Measurements from ENCODE around the gene PRG3.
A peak's percentile ranks its signal among the peaks of the same experiment; 100 is the strongest.

Gene PRG3

DNA sequence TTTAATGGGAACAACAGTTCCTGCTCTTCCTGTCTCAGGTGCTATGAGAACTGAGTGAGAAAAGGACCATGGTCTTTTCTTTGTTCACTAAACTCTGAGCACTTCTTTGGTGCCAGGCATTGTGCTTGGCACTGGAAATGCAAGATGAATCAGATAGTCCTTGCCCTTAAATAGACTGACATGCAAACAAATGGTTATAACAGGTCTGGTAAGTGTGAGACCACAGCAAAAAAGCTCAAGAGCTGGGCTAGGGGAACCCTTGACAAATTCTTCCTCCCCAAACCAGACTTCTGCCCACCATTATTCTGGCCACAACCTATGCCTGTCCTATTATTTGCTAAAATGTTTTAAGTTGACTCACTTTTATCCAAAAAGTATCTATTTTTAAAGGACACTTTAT, 40.9 kb upstream of the PRG3 start:
- TF ChIP-seq POLR2A (IDR thresholded peaks at IDR 0.05; ENCODE audit: low read depth, low read length) (no peak), TAF1 (IDR thresholded peaks at IDR 0.05; ENCODE audit: borderline replicate concordance, low read depth, low read length) (no peak), POLR2AphosphoS5 (IDR thresholded peaks at IDR 0.05; ENCODE audit: low read depth, low read length) (no peak)
- DNase-seq (ENCODE audit: insufficient read length) (no peak), FAIRE-seq (peak; percentile 44)

DNA sequence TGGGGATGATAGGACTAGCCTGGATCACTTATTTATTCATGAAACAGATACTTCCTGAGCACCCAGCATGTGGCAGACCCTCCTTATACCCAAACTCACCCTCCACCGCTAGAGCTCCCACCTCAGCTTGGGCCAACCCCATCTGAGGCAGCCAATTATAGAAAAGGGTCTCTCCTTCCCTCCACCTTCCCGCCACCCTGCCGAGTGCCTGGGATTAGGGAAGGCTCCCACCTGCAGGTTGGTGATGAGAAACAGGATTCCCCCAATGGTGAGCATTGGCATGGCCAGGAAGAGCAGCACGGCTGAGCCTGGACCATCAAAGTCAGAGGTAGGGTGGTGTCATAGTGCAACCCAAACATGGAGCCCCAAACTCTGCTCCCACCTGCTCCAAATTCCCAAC, 40.1 kb upstream of the PRG3 start:
- FAIRE-seq: no peak
- TF ChIP-seq POLR2A (IDR thresholded peaks at IDR 0.05; ENCODE audit: low read depth, low read length): no peak
- TF ChIP-seq TAF1 (IDR thresholded peaks at IDR 0.05; ENCODE audit: borderline replicate concordance, low read depth, low read length): no peak
- no peak; the same call in 1 of the 2 replicates for TF ChIP-seq POLR2AphosphoS5 (IDR thresholded peaks at IDR 0.05; ENCODE audit: low read depth, low read length)
- no peak for DNase-seq (ENCODE audit: insufficient read length)

DNA sequence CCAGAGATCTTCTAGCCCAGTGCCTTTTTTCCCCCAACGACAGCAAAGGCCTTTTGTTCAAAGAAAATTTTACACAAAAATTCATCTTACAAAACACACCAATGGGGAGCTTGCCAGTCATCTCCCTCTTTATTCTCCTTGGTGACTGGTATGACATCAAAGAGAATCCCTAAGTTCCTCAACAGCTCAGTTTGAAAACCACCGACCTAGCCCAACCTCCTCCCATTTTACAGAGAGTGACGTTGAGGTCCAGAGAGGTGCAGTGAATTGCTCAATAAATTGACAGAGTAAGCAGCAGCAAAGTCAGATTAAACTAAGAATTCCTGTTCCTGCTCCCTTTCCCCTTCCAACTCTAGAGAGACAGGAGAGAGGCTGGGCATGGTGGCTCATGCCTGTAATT, 38.2 kb upstream of the PRG3 start:
- no peak for TF ChIP-seq POLR2AphosphoS5 (IDR thresholded peaks at IDR 0.05; ENCODE audit: low read depth, low read length)
- no peak for TF ChIP-seq TAF1 (IDR thresholded peaks at IDR 0.05; ENCODE audit: borderline replicate concordance, low read depth, low read length)
- TF ChIP-seq POLR2A (IDR thresholded peaks at IDR 0.05; ENCODE audit: low read depth, low read length): no peak
- FAIRE-seq (no peak), DNase-seq (ENCODE audit: insufficient read length) (no peak)

DNA sequence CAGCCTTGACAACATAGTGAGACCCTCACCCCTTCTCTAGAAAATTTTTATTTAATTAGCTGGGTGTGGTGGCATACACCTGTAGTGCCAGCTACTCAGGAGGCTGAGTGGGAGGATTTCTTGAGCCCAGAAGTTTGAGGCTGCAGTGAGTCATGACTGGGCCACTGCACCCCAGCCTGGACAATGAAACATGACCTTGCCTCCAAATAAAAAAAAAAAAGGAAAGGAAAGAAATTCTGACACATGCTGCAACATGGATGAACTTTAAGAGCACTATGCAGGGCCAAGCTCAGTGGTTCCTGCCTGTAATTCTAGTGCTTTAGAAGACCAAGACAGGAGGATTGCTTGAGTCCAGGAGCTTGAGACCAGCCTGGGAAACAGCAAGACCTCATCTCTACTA, 37.2 kb upstream of the PRG3 start:
- DNase-seq (ENCODE audit: insufficient read length) (no peak), FAIRE-seq (no peak)
- TF ChIP-seq POLR2A (IDR thresholded peaks at IDR 0.05; ENCODE audit: low read depth, low read length) (no peak), TAF1 (IDR thresholded peaks at IDR 0.05; ENCODE audit: borderline replicate concordance, low read depth, low read length) (no peak), POLR2AphosphoS5 (IDR thresholded peaks at IDR 0.05; ENCODE audit: low read depth, low read length) (no peak)

DNA sequence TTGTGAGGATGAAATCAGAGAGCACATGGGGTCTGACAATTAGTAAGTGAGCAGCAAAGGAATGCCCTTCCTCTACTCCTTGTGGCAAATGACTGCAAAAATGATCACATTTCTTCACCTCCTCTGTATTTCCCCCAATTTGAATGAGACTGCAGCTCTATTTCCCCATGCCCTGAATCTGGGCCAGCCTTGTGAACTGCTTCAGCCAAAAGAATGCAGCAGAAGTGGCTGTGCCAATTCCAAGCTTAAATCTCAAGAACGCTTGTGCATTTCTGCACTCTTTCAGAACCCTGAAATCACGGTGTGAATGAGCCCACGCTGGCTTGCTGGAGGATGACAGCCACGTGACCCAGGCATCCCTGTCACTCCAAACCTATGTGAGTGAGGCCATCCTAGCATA, 36.1 kb upstream of the PRG3 start:
- DNase-seq (ENCODE audit: insufficient read length): no peak
- TF ChIP-seq POLR2A (IDR thresholded peaks at IDR 0.05; ENCODE audit: low read depth, low read length) (peak; percentile 15; the same call in 1 of the 2 replicates), TAF1 (IDR thresholded peaks at IDR 0.05; ENCODE audit: borderline replicate concordance, low read depth, low read length) (no peak), POLR2AphosphoS5 (IDR thresholded peaks at IDR 0.05; ENCODE audit: low read depth, low read length) (no peak)
- FAIRE-seq: peak; percentile 24

DNA sequence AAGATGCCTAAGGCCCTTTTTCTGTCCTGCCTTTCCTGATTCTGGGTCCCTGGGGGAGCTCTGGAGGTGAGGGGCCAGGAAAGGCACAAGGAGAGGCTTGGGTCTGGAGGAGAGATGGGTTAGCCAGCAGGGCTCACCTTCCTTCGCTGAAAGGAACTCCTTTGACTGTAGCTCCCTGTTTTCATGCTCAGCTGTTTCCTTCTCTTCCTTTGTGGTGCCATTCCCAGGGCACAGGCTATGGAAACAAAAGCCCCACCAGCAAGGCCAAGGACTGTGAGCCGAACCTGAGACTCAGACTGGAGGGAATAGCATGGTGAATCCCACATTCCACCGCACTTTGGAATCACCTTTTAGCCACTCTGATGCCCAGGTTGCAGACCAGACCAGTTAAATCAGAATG, 35.5 kb upstream of the PRG3 start:
- DNase-seq (ENCODE audit: insufficient read length) (no peak), FAIRE-seq (no peak)
- TF ChIP-seq POLR2A (IDR thresholded peaks at IDR 0.05; ENCODE audit: low read depth, low read length) (no peak), POLR2AphosphoS5 (IDR thresholded peaks at IDR 0.05; ENCODE audit: low read depth, low read length) (no peak), TAF1 (IDR thresholded peaks at IDR 0.05; ENCODE audit: borderline replicate concordance, low read depth, low read length) (no peak)

DNA sequence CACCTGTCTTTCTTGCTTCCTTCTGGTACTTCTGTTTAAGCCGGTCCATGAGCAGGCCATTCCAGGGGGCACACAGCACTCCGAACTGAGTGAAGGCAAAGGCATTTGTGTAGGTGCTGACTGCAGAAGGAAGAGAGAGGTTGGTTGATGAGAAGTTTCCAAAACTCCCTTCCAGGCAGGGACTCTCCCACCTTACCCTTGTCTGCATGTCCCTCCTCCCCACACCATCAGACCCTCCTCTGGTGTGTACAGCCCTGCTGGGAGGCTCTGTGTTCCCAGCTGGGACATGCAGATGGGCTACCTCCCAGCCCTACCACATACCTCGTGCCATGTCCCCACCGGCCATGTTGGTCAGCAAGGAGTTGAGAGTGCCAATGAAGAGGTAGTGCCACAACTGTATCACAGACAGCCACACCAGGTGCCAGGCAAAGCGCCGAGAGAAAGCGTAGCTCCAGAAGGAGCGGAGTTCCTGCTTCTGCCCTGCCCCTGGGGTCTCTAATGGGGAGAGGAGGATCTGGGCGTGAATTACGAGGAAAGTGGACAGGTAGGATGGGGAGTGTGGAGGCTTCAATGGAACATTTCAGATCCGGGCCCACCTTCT, 33.8 kb upstream of the PRG3 start:
- TF ChIP-seq POLR2A (IDR thresholded peaks at IDR 0.05; ENCODE audit: low read depth, low read length): 0 out of 2 replicates have a peak, but pooled peaks have one; percentile 32
- TF ChIP-seq TAF1 (IDR thresholded peaks at IDR 0.05; ENCODE audit: borderline replicate concordance, low read depth, low read length): no peak
- no peak for DNase-seq (ENCODE audit: insufficient read length)
- FAIRE-seq: peak; percentile 40

DNA sequence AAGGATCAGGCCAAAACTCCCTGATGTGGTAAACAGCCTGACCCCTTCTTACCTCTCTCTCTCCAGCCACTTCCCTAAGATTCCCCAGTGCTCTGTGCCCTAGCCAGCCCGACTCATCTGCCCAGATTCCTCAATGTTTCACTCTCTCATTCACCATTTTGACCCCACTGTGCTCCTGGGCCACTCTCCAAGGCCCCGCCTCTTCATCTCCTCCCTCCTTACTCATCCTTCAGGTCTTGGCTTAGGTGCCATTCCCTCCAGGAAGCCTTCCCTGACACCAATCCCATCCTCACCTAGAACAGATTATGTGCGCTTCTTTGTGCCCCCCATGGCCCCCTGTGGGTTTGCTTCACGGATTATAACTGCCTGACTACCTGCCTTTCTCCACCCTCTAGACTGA, 32.7 kb upstream of the PRG3 start:
- FAIRE-seq (peak; percentile 5), DNase-seq (ENCODE audit: insufficient read length) (no peak)
- TF ChIP-seq POLR2AphosphoS5 (IDR thresholded peaks at IDR 0.05; ENCODE audit: low read depth, low read length): no peak
- TF ChIP-seq TAF1 (IDR thresholded peaks at IDR 0.05; ENCODE audit: borderline replicate concordance, low read depth, low read length): no peak
- no peak for TF ChIP-seq POLR2A (IDR thresholded peaks at IDR 0.05; ENCODE audit: low read depth, low read length)

DNA sequence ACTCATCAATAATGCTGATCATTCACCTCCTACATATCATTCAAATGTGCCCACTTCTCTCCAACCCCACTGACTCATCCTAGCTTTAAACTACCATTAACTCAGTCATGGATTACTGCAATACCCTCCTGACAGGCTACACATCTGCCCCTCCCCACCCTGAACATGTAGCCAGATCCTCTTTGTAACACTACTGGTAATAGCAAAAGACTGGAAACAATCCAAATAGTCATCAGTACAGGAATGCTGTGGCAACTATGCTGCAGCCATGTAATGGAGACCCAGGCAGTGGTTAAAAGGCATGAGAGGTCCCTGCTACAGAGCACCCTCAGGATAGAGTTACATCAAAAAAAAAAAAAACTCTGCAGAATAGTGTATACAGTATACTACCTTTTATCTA, 29.3 kb upstream of the PRG3 start:
- FAIRE-seq (no peak), DNase-seq (ENCODE audit: insufficient read length) (no peak)
- TF ChIP-seq POLR2AphosphoS5 (IDR thresholded peaks at IDR 0.05; ENCODE audit: low read depth, low read length) (no peak), POLR2A (IDR thresholded peaks at IDR 0.05; ENCODE audit: low read depth, low read length) (0 out of 2 replicates have a peak, but pooled peaks have one; percentile 46)

DNA sequence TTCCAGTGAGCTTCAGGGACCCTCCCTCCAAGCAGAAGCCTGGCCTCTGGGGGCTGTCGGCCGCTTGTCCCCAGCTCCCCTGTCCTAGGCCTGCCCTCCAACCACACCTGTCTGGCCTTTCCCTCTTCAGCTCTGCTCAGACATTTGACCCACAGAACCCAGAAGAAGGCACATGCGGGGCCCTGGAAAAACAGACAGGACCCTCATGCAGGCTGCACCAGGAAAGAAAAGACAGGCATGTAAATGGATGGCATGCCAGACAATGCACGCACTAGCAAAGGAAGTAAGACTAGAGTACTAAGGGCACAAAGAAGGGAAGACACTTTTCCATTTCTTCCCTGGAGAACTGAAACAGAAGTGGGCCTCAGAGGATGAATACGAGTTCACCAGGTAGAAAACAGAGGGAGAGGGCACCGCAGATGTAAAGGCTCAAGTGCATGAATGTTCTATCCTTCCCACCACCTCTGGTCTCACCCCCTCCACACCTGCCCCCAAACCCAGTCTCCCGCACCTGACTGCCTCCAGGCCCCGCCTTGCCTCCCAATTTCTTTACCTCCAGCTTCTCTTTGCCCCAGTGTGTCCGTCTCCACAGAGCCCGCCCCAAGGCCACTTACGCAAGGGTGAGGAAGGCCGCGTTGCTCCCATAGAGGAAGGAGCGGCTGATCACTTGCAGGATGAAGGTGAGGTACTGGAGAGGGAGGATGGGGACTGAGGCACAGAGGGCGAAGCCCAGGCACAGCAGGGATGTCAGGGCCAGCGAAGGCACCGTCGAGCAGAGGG, 28.6 kb upstream of the PRG3 start:
- FAIRE-seq (no peak), DNase-seq (ENCODE audit: insufficient read length) (no peak)

DNA sequence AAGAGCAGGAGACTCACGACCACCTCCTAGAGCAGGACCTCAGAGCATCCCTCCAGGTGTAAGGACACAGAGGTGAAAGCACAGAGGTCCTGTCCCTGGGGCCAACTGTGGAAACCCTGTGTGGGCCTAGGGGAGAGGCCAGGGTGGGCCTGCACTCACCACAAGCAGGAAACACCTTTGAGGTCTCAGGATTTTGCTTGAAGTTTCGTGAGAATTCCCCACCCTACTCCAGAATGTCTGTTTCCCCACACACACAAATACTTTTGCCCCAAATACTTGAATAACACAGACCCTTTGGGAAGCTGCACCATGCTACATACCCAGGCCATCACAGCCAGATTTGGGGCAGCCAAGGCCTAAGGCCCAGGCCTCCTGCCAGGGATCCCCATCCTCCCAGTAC, 27.8 kb upstream of the PRG3 start:
- FAIRE-seq (no peak), DNase-seq (ENCODE audit: insufficient read length) (no peak)
- TF ChIP-seq TAF1 (IDR thresholded peaks at IDR 0.05; ENCODE audit: borderline replicate concordance, low read depth, low read length): no peak
- no peak for TF ChIP-seq POLR2AphosphoS5 (IDR thresholded peaks at IDR 0.05; ENCODE audit: low read depth, low read length)
- no peak for TF ChIP-seq POLR2A (IDR thresholded peaks at IDR 0.05; ENCODE audit: low read depth, low read length)

More for the DNA sequence above, 28.6 kb upstream of the PRG3 start:
- TF ChIP-seq TAF1 (IDR thresholded peaks at IDR 0.05; ENCODE audit: borderline replicate concordance, low read depth, low read length) (no peak), POLR2A (IDR thresholded peaks at IDR 0.05; ENCODE audit: low read depth, low read length) (no peak), POLR2AphosphoS5 (IDR thresholded peaks at IDR 0.05; ENCODE audit: low read depth, low read length) (no peak)

DNA sequence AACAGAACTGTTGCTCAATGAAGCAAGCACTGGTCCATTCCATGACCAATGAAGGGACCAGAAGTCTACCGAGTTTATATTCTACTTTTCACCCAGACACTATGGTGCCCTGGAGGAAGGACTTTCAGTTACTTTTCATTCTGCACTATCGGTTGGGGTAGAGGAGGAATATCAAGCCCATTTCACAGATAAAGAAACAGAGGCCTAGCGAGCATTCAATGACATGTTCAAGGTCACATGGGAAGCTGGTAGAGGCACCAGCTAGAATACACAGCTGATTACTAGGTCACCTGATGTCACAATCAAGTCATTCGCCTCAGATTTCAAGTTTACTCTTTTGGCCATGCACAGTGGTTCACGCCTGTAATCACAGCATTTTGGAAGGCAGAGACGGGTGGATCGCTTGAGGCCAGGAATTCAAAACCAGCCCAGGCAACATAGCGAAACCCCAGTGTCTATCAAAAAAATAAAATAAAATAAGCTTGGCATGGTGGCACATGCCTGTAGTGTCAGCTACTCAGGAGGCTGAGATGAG, 27.1 kb upstream of the PRG3 start:
- TF ChIP-seq POLR2A (IDR thresholded peaks at IDR 0.05; ENCODE audit: low read depth, low read length) (no peak), TAF1 (IDR thresholded peaks at IDR 0.05; ENCODE audit: borderline replicate concordance, low read depth, low read length) (no peak), POLR2AphosphoS5 (IDR thresholded peaks at IDR 0.05; ENCODE audit: low read depth, low read length) (no peak)
- FAIRE-seq: peak; percentile 73
- no peak for DNase-seq (ENCODE audit: insufficient read length)

Data from GM12892 (cell line).